Caco-2 (cell line): Measurements from ENCODE around the gene ATP6V0D1. TPM values are rescaled to one million over a fixed set of nuclear protein-coding genes. Genes with fewer than 3 reads are reported as not detected.

Source experiments
- BruUV-seq: library from RNA; stranded (reverse); fragments of 400-500 nt; replicated peaks from 2 replicates; lab custom pipeline; 2021; lab: Mats Ljungman, UMichigan
- CTCF ChIA-PET: fragments of 300-600 bp; sonication (Branson Sonifier 250); formaldehyde crosslinking; loops from one replicate; lab custom pipeline; 2022; ENCODE audit warnings: antibody characterized with exemption; lab: Charles Lee
- POLR2A ChIA-PET: fragments of 300-600 bp; sonication (Branson Sonifier 250); formaldehyde crosslinking; loops from one replicate; lab custom pipeline; 2022; ENCODE audit warnings: antibody characterized with exemption; lab: Charles Lee
- DNase-seq, 2 experiments: peaks; one replicate each; pipeline versions ENCODE4 v3.0.0 to v3.0.0-alpha.2; 2020 to 2022
- H3K27me3 ChIP-seq: replicated peaks from 2 replicates; pipeline ENCODE4 v1.6.0; 2011; ENCODE audit warnings: low read length; ENCODE audit not compliant: control insufficient read depth, insufficient read depth
- H3K36me3 ChIP-seq: 2 replicates; pipeline ENCODE4 v1.5.1; 2011; ENCODE audit warnings: low read length; ENCODE audit not compliant: control insufficient read depth, insufficient read depth
- H3K4me1 ChIP-seq: fragments of 250-450 bp; sonication (Bioruptor Pico); 2 replicates; pipeline ENCODE4 v1.5.1; 2020; ENCODE audit warnings: mild to moderate bottlenecking
- H3K4me3 ChIP-seq: 2 replicates; pipeline ENCODE4 v1.5.1; 2011; ENCODE audit warnings: low read depth, mild to moderate bottlenecking, control low read depth, low read length
- H3K9me3 ChIP-seq: fragments of 250-450 bp; sonication (Bioruptor Pico); 2 replicates; pipeline ENCODE4 v1.5.1; 2020; ENCODE audit warnings: mild to moderate bottlenecking, moderate library complexity
- H3K27ac Mint-ChIP-seq: one replicate; pipeline ENCODE4 v1.8.0; 2022; ENCODE audit warnings: mixed read lengths; ENCODE audit not compliant: unreplicated experiment
- H3K27me3 Mint-ChIP-seq: one replicate; pipeline ENCODE4 v1.8.0; 2022; ENCODE audit warnings: mixed read lengths; ENCODE audit not compliant: insufficient read depth, unreplicated experiment
- H3K36me3 Mint-ChIP-seq: one replicate; pipeline ENCODE4 v1.8.0; 2022; ENCODE audit warnings: mild to moderate bottlenecking, mixed read lengths; ENCODE audit not compliant: insufficient read depth, unreplicated experiment
- H3K4me1 Mint-ChIP-seq: one replicate; pipeline ENCODE4 v1.8.0; 2022; ENCODE audit warnings: low read depth, mixed read lengths; ENCODE audit not compliant: unreplicated experiment
- H3K4me3 Mint-ChIP-seq: one replicate; pipeline ENCODE4 v1.8.0; 2022; ENCODE audit warnings: mild to moderate bottlenecking, moderate library complexity, mixed read lengths; ENCODE audit not compliant: unreplicated experiment
- H3K9me3 Mint-ChIP-seq: one replicate; pipeline ENCODE4 v1.8.0; 2022; ENCODE audit warnings: mixed read lengths; ENCODE audit not compliant: unreplicated experiment
- CTCF ChIP-seq, 2 experiments: fragments of 200-600 bp in 1 of 2; IDR thresholded peaks; 1 replicate in 1 of 2; 2 replicates in 1 of 2; pipeline versions ENCODE4 v1.5.1 to v1.8.0; 2011 to 2022; ENCODE audit warnings: antibody characterized with exemption in 1 of 2, control low read depth in 1 of 2, inconsistent platforms in 1 of 2, low read depth in 1 of 2, low read length in 1 of 2, mild to moderate bottlenecking in 1 of 2, moderate library complexity in 1 of 2; ENCODE audit not compliant: insufficient read depth in 1 of 2, severe bottlenecking in 1 of 2, unreplicated experiment in 1 of 2
- intact Hi-C: fragments of 100-400 bp; cut with micrococcal nuclease; formaldehyde crosslinking; loops from one replicate; pipeline ENCODE4 v1.10.0; 2022; ENCODE audit not compliant: unreplicated experiment
- total RNA-seq: library from RNA; stranded (reverse); gene quantifications from 2 replicates; pipeline ENCODE4 v1.2.3, GENCODE V29; 2022

The ATP6V0D1 gene
- total RNA-seq, 1 experiment from 2014 or later, result 110 TPM

- CTCF ChIA-PET, result no interaction called here
- Histone ChIP-seq H3K9me3 (no peaks in the 10 kb centered on the region), H3K4me3 (no peak overlapping the region), H3K27me3 (no peaks in the 10 kb centered on the region), H3K36me3 (no peaks in the 10 kb centered on the region), H3K4me1 (peaks cover 25% of the 10 kb centered on the region)
- Mint-ChIP-seq H3K27ac (no peak overlapping the region), H3K4me1 (peaks cover 14% of the 10 kb centered on the region), H3K4me3 (no peak overlapping the region), H3K9me3 (no peaks in the 10 kb centered on the region), H3K36me3 (peaks cover 5% of the 10 kb centered on the region), H3K27me3 (no peaks in the 10 kb centered on the region)
- no peak for TF ChIP-seq CTCF (IDR thresholded peaks at IDR 0.05; ENCODE audit: insufficient read depth in 1 of 2, low read depth in 1 of 2, low read length in 1 of 2, severe bottlenecking in 1 of 2, unreplicated experiment in 1 of 2)
- DNase-seq, result no peak
- POLR2A ChIA-PET, result interaction anchor here (0.5 kb wide), 1 partner anchor 53 kb away, joined by 5 read pairs; no protein-coding TSS in a partner anchor
- no TSS peak for BruUV-seq
- intact Hi-C loops, result no loop called here
Observed at GRCh38 chr16:67425061-67425460, 55.9 kb downstream of the ATP6V0D1 start.

- H3K27ac Mint-ChIP-seq, result no peak overlapping the region
- DNase-seq, result no peak
- H3K27me3 Mint-ChIP-seq, result no peaks in the 10 kb centered on the region
- Histone ChIP-seq H3K27me3 (no peaks in the 10 kb centered on the region), H3K4me1 (peaks cover 26% of the 10 kb centered on the region), H3K4me3 (no peak overlapping the region), H3K9me3 (no peaks in the 10 kb centered on the region), H3K36me3 (no peaks in the 10 kb centered on the region)
- no TSS peak for BruUV-seq
- no peak overlapping the region for H3K4me3 Mint-ChIP-seq
- peaks cover 5% of the 10 kb centered on the region for H3K36me3 Mint-ChIP-seq
- intact Hi-C loops, result no loop called here
- no peaks in the 10 kb centered on the region for H3K9me3 Mint-ChIP-seq
- ChIA-PET POLR2A (no interaction called here), CTCF (interaction anchor here (0.6 to 1.1 kb wide), 2 partner anchors 19 to 41 kb away, joined by 3 to 4 read pairs; no protein-coding TSS in a partner anchor)
- H3K4me1 Mint-ChIP-seq, result peaks cover 21% of the 10 kb centered on the region
- no peak for TF ChIP-seq CTCF (IDR thresholded peaks at IDR 0.05; ENCODE audit: insufficient read depth in 1 of 2, low read depth in 1 of 2, low read length in 1 of 2, severe bottlenecking in 1 of 2, unreplicated experiment in 1 of 2)
Observed at GRCh38 chr16:67424261-67424615, 56.7 kb downstream of the ATP6V0D1 start.

GRCh38 chr16:67423611-67424260 lies 57.2 kb downstream of the ATP6V0D1 start:
- no peaks in the 10 kb centered on the region for H3K27me3 ChIP-seq
- no peak overlapping the region for H3K27ac Mint-ChIP-seq
- no peak for DNase-seq
- no peaks in the 10 kb centered on the region for H3K9me3 Mint-ChIP-seq
- TF ChIP-seq CTCF (IDR thresholded peaks at IDR 0.05; ENCODE audit: insufficient read depth in 1 of 2, low read depth in 1 of 2, low read length in 1 of 2, severe bottlenecking in 1 of 2, unreplicated experiment in 1 of 2), result no peak
- no TSS peak for BruUV-seq
- H3K4me3 Mint-ChIP-seq, result no peak overlapping the region
- H3K4me3 ChIP-seq, result no peak overlapping the region
- no peaks in the 10 kb centered on the region for H3K9me3 ChIP-seq
- intact Hi-C loops, result no loop called here
- H3K27me3 Mint-ChIP-seq, result no peaks in the 10 kb centered on the region
- peaks cover 5% of the 10 kb centered on the region for H3K36me3 Mint-ChIP-seq
- peaks cover 27% of the 10 kb centered on the region for H3K4me1 ChIP-seq
- ChIA-PET CTCF (interaction anchor here (0.6 to 1.1 kb wide), 2 partner anchors 19 to 42 kb away, joined by 3 to 4 read pairs; no protein-coding TSS in a partner anchor), POLR2A (no interaction called here)
- peaks cover 24% of the 10 kb centered on the region for H3K4me1 Mint-ChIP-seq
- no peaks in the 10 kb centered on the region for H3K36me3 ChIP-seq
